Astrocyte (in vitro differentiated cells and primary cell): ENCODE measurements around the gene RAB3B.

ENCODE experiments used
- CTCF ChIP-seq: IDR thresholded peaks from 2 replicates; pipeline ENCODE4 v1.5.1; 2011; ENCODE audit warnings: low read depth, mild to moderate bottlenecking, inconsistent platforms, low read length, moderate library complexity; ENCODE audit not compliant: insufficient read depth
- EZH2 ChIP-seq: IDR thresholded peaks from 2 replicates; pipeline ENCODE4 v1.6.1; 2012; ENCODE audit warnings: mild to moderate bottlenecking, low read length, inconsistent platforms; ENCODE audit not compliant: insufficient read depth

- no peak for TF ChIP-seq CTCF
- TF ChIP-seq EZH2 = no peak
Observed at GRCh38 chr1:51858892-51859291, 131.6 kb downstream of the RAB3B start.
